ENCODE results near the gene FAM184B. TPM values are rescaled to one million over a fixed set of nuclear protein-coding genes. Genes with fewer than 3 reads are reported as not detected.

Gene FAM184B
- total and polyA plus RNA-seq, 2 experiments from 2014 or later, result not detected

DNA sequence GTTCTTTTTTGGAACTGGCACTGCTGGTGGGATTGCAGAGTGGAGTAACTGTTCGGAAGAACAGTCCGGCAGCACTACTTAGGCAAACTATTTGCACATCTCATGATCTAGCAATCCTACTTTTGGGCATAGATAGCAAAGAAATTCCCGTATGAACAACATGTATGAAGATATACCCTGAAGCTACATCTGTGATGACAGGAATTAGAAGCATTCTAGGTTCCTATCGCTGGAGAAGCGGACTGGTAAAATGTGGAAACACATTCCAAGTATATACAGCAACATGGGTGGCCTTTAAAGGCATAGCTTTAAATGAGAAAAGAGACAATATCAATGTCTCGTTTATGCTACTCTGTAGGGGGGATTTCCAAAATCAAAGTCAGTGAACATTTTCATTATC is 26.0 kb upstream of the FAM184B start:
- H4K20me1 ChIP-seq (ENCODE audit: insufficient read depth, poor library complexity, severe bottlenecking), result peaks cover 45% of the 10 kb centered on the region
- peak overlapping the region; percentile 87 for H3K4me2 ChIP-seq
- no peaks in the 10 kb centered on the region for H3K27me3 ChIP-seq
- DNase-seq (ENCODE audit: low spot score), result no peak
- no peak overlapping the region for H3K27ac ChIP-seq
- WGBS (ENCODE audit: low lambda C conversion rate, missing lambda C conversion rate), result 38% methylated on average over 6 of the region's 6 CpGs
- H3K79me2 ChIP-seq, result peaks cover 74% of the 10 kb centered on the region
- H2AFZ ChIP-seq, result no peak overlapping the region
- H3K9me2 ChIP-seq (replicated peaks; ENCODE audit: insufficient read depth), result no peaks in the 10 kb centered on the region
- TF ChIP-seq, protein P1, sequence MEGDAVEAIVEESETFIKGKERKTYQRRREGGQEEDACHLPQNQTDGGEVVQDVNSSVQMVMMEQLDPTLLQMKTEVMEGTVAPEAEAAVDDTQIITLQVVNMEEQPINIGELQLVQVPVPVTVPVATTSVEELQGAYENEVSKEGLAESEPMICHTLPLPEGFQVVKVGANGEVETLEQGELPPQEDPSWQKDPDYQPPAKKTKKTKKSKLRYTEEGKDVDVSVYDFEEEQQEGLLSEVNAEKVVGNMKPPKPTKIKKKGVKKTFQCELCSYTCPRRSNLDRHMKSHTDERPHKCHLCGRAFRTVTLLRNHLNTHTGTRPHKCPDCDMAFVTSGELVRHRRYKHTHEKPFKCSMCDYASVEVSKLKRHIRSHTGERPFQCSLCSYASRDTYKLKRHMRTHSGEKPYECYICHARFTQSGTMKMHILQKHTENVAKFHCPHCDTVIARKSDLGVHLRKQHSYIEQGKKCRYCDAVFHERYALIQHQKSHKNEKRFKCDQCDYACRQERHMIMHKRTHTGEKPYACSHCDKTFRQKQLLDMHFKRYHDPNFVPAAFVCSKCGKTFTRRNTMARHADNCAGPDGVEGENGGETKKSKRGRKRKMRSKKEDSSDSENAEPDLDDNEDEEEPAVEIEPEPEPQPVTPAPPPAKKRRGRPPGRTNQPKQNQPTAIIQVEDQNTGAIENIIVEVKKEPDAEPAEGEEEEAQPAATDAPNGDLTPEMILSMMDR (IDR thresholded peaks at IDR 0.05; ENCODE audit: poor library complexity), result no peak
- TF ChIP-seq EZH2 (IDR thresholded peaks at IDR 0.05; ENCODE audit: borderline replicate concordance) (no peak), EZH2phosphoT487 (IDR thresholded peaks at IDR 0.05; ENCODE audit: low read depth, severe bottlenecking, unreplicated experiment) (no peak)
- no peaks in the 10 kb centered on the region for H3K36me3 ChIP-seq (replicated peaks; ENCODE audit: insufficient read depth, low read depth)
- no peaks in the 10 kb centered on the region for H3K9me3 ChIP-seq (ENCODE audit: low read depth)
- peak overlapping the region; percentile 7 for H3K4me3 ChIP-seq
- peaks cover 20% of the 10 kb centered on the region for H3K4me1 ChIP-seq (ENCODE audit: insufficient read depth)

DNA sequence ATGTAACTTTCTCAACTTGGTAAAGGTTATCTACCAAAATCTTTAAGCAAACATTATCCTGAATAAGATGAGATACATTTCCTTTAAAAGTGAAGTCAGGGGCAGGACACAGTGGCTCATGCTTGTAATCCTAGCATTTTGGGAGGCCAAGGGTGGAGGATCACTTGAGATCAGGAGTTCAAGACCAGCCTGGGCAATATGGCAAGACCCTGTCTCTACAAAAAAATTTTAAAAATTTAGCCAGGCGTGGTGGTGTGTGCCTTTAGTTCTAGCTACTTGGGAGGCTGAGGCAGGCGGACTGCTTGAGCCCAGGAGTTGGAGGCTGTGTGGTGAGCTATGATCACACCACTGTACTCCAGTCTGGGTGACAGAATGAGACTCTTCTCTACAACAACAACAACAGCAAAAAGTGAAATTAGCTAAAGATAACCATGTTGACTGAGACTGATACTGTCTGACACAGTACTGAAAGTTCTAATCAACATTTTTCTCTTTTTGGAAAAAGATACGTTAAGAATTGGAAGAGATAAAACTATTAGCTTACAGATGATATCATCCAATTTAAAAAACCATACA is 24.2 kb upstream of the FAM184B start:
- H4K20me1 ChIP-seq (ENCODE audit: insufficient read depth, poor library complexity, severe bottlenecking), result peaks cover 45% of the 10 kb centered on the region

DNA sequence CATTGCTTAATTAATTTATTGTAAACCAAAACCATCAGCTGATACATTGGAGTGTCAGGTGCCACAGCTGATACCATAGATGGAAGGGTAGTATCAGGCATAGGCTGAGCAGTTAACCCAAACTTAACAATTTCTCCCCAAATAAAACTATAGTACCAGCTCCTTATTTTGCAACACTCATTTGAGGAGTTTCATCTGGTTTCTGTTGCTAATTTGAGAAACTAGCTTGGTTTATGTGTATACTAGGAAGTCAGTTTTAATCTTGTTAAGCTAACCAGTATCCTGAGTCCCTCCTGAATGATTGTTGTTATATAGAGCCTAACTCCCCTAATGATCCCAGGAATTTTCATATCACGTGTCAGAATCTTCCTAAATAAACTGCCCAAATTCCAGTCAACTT is 16.4 kb upstream of the FAM184B start:
- H4K20me1 ChIP-seq (ENCODE audit: insufficient read depth, poor library complexity, severe bottlenecking), result no peaks in the 10 kb centered on the region
- no peak overlapping the region for H2AFZ ChIP-seq
- H3K4me1 ChIP-seq (ENCODE audit: insufficient read depth), result no peaks in the 10 kb centered on the region
- DNase-seq (ENCODE audit: low spot score), result no peak
- no peaks in the 10 kb centered on the region for H3K79me2 ChIP-seq
- H3K36me3 ChIP-seq (replicated peaks; ENCODE audit: insufficient read depth, low read depth), result peaks cover 2% of the 10 kb centered on the region
- TF ChIP-seq EZH2phosphoT487 (IDR thresholded peaks at IDR 0.05; ENCODE audit: low read depth, severe bottlenecking, unreplicated experiment) (no peak), EZH2 (IDR thresholded peaks at IDR 0.05; ENCODE audit: borderline replicate concordance) (no peak)
- TF ChIP-seq, protein P1 (IDR thresholded peaks at IDR 0.05; ENCODE audit: poor library complexity), result no peak
- WGBS (ENCODE audit: low lambda C conversion rate, missing lambda C conversion rate), result 96% methylated on average over 1 of the region's 1 CpG
- no peak overlapping the region for H3K4me3 ChIP-seq
- no peaks in the 10 kb centered on the region for H3K9me3 ChIP-seq (ENCODE audit: low read depth)
- H3K27me3 ChIP-seq, result no peaks in the 10 kb centered on the region
- H3K27ac ChIP-seq, result no peak overlapping the region
- no peak overlapping the region for H3K4me2 ChIP-seq
- H3K9me2 ChIP-seq (replicated peaks; ENCODE audit: insufficient read depth), result no peaks in the 10 kb centered on the region

More for the DNA sequence above, 24.2 kb upstream of the FAM184B start:
- Histone ChIP-seq H3K27me3 (no peaks in the 10 kb centered on the region), H3K9me2 (replicated peaks; ENCODE audit: insufficient read depth) (no peaks in the 10 kb centered on the region), H3K4me3 (no peak overlapping the region), H3K79me2 (peaks cover 62% of the 10 kb centered on the region), H3K27ac (no peak overlapping the region), H3K4me2 (no peak overlapping the region), H2AFZ (no peak overlapping the region), H3K4me1 (ENCODE audit: insufficient read depth) (peaks cover 20% of the 10 kb centered on the region), H3K36me3 (replicated peaks; ENCODE audit: insufficient read depth, low read depth) (peaks cover under 1% of the 10 kb centered on the region), H3K9me3 (ENCODE audit: low read depth) (no peaks in the 10 kb centered on the region)
- no peak for DNase-seq (ENCODE audit: low spot score)
- TF ChIP-seq EZH2 (IDR thresholded peaks at IDR 0.05; ENCODE audit: borderline replicate concordance), result no peak
- TF ChIP-seq, protein P1 (IDR thresholded peaks at IDR 0.05; ENCODE audit: poor library complexity), result no peak
- WGBS (ENCODE audit: low lambda C conversion rate, missing lambda C conversion rate), result 94% methylated on average over 3 of the region's 3 CpGs
